Measurements from ENCODE around the gene MT1B. TPM values are rescaled to one million over a fixed set of nuclear protein-coding genes. Genes with fewer than 3 reads are reported as not detected.

The MT1B gene
- total and polyA plus RNA-seq, 8 donors = 0.45 to 0.66 TPM; not detected in 6

DNA sequence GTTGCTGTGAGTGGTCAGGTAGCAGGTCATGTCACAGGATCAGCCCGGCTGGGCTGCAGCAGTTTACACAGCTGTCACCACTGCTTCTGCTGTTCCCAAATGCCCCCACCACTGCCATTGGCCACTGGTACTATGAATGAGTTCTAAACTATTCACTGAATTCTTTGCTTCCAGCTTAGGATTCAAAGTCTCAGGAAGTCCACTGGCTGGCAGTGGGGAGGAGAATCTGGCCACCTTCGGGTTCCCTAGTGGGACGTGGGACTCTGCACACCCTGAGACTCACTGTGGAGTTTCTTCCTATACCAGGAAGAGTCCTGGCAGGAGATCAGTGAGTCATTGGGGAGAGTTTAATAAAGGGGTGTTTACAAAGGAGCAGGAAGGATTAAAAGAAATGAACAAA, 37.5 kb downstream of the MT1B start:
- no peaks in the 10 kb centered on the region for H3K4me1 ChIP-seq
- no peak overlapping the region for H3K4me3 ChIP-seq
- intact Hi-C loops (cut with DNase I) = no loop called here
- ATAC-seq = no peak
- H3K27me3 ChIP-seq = no peaks in the 10 kb centered on the region
- no peak for DNase-seq
- H3K9me3 ChIP-seq = peaks cover 0 to 8% of the 10 kb centered on the region in 2 donors
- no peaks in the 10 kb centered on the region for H3K36me3 ChIP-seq
- no peak overlapping the region for H3K27ac ChIP-seq
- TF ChIP-seq, protein P1, sequence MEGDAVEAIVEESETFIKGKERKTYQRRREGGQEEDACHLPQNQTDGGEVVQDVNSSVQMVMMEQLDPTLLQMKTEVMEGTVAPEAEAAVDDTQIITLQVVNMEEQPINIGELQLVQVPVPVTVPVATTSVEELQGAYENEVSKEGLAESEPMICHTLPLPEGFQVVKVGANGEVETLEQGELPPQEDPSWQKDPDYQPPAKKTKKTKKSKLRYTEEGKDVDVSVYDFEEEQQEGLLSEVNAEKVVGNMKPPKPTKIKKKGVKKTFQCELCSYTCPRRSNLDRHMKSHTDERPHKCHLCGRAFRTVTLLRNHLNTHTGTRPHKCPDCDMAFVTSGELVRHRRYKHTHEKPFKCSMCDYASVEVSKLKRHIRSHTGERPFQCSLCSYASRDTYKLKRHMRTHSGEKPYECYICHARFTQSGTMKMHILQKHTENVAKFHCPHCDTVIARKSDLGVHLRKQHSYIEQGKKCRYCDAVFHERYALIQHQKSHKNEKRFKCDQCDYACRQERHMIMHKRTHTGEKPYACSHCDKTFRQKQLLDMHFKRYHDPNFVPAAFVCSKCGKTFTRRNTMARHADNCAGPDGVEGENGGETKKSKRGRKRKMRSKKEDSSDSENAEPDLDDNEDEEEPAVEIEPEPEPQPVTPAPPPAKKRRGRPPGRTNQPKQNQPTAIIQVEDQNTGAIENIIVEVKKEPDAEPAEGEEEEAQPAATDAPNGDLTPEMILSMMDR (IDR thresholded peaks at IDR 0.05) = no peak

DNA sequence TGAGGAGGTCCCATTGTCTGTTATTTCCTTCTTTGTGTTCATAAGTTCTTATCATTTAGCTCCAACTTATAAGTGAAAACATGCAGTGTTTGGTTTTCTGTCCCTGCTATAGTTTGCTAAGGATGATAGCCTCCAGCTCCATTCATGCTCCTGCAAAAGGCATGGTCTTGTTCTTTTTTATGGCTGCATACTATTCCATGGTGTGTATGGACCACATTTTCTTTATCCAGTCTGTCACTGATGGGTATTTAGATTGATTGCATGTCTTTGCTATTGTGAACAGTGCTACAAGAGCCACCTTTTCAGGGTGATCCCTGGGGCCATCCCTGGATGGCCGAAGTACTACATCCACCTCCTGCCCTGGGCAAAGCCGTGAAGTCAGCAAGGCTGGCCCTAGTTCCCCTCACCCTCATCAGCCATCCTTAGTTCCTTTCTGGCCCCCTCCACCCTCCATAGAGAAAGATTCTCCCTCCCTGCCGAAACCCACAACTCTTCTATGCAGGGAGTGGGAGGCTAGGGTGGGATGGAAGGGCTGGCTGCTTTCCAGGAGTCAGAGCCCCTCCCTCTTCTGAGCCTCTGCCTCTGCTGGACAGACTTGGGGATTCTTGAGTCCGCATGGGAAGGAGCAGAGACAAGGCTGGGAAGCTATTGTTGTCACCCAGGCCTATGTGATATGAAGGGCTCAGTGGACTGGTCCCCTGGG, 38.9 kb downstream of the MT1B start:
- Histone ChIP-seq H3K4me1 (no peaks in the 10 kb centered on the region), H3K27ac (no peak overlapping the region), H3K27me3 (no peaks in the 10 kb centered on the region), H3K4me3 (no peak overlapping the region), H3K36me3 (no peaks in the 10 kb centered on the region), H3K9me3 (peaks cover 0 to 8% of the 10 kb centered on the region in 2 donors)
- ATAC-seq (no peak), DNase-seq (no peak)
- intact Hi-C loops (cut with DNase I) = loop anchor here in 1 of 2 donors (10.0 kb wide), 1 partner anchor 116 kb away; no protein-coding TSS in a partner anchor
- TF ChIP-seq, protein P1 (IDR thresholded peaks at IDR 0.05) = no peak

DNA sequence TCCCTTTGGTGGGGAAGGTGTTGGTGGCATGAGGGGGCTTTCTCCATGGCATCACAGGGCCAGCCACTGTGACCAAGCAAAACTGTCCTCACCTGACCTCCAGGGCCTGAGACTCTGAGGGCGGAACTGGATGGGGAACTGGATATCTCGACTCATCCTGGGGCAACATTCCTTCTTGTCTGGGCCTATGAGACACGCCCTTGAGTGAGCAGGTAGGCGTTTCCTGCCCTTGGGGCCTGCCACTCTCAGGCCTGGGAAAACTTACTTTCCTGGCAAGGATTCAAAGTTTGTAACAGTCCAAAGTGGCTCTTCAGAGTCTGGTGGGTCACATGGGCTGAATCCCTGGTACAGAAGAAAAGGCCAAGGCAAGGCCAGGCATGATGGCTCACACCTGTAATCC, 40.2 kb downstream of the MT1B start:
- peak in 3 of 4 donors; percentile 39 to 80 (median 70) for DNase-seq
- intact Hi-C loops (cut with DNase I) = loop anchor here in 1 of 2 donors (10.0 kb wide), 1 partner anchor 117 kb away; no protein-coding TSS in a partner anchor

DNA sequence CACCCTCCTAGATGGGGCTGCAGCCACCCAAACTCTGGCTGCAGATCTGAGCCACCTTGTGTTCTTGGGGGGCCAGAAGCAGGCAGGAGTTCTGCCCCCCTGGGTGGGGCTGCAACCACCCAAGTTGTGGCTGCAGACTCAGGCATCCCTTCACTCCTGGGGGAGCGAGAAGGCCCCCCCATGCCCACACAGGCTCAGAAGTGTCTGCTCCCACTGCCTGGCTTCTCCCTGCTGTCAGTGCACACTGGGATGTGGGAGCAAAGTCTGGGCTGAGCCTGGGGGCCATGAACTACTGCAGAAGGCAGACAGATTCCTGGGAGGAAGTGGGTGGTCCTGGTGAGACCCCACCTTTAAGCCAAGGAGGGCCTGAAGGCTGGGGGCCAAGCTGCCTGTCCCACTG, 43.6 kb downstream of the MT1B start:
- intact Hi-C loops (cut with DNase I) = loop anchor here in 1 of 2 donors (10.0 kb wide), 1 partner anchor 120 kb away; no protein-coding TSS in a partner anchor
- no peak for DNase-seq
- no peak for ATAC-seq
- no peak overlapping the region for H3K27ac ChIP-seq
- H3K4me1 ChIP-seq = no peaks in the 10 kb centered on the region
- H3K36me3 ChIP-seq = no peaks in the 10 kb centered on the region
- H3K27me3 ChIP-seq = no peaks in the 10 kb centered on the region
- TF ChIP-seq, protein P1 (IDR thresholded peaks at IDR 0.05) = no peak
- H3K4me3 ChIP-seq = no peak overlapping the region
- H3K9me3 ChIP-seq = no peaks in the 10 kb centered on the region

More for the DNA sequence above, 40.2 kb downstream of the MT1B start:
- Histone ChIP-seq H3K4me1 (no peaks in the 10 kb centered on the region), H3K4me3 (no peak overlapping the region), H3K27me3 (no peaks in the 10 kb centered on the region), H3K36me3 (no peaks in the 10 kb centered on the region), H3K27ac (no peak overlapping the region), H3K9me3 (peaks cover 0 to 3% of the 10 kb centered on the region in 2 donors)
- ATAC-seq = peak; percentile 97
- TF ChIP-seq, protein P1 (IDR thresholded peaks at IDR 0.05) = no peak

DNA sequence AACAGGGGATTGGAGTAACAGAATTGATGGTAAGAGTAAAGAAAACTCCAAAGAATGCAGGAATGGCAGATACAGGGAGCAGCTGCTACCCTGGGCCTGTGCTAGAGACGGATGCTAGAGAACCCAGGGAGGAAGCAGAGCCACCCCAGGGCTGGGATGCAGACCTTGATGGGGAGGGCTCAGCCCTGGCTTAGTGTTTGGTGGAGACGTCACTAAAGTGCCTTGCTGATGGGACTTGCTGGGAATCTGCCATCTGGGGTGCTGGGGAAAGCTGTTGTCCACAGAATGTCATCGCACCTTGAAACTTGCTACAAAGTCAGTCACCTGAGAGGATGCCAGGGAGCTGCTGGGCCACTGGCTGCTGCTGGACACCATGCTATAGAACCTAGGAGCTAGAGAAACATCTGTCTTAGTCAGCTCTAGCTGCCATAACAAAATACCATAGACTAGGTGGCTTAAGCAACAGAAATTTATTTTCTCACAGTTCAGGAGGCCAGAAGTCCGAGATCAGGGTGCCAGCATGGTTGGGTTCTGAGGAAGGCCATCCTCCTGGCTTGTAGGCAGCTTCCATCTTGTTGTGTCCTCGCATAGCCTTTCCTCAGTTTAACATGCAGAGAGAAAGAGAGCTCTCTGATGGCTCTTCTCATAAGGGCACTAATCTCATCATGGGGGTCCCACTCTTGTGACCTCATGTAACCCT, 45.9 kb downstream of the MT1B start:
- intact Hi-C loops (cut with DNase I) = loop anchor here in 1 of 2 donors (10.0 kb wide), 1 partner anchor 123 kb away; no protein-coding TSS in a partner anchor
- no peak overlapping the region for H3K4me3 ChIP-seq
- TF ChIP-seq, protein P1 (IDR thresholded peaks at IDR 0.05) = no peak

More for the DNA sequence above, 45.9 kb downstream of the MT1B start:
- no peaks in the 10 kb centered on the region for H3K36me3 ChIP-seq
- H3K27me3 ChIP-seq = no peaks in the 10 kb centered on the region
- no peak overlapping the region for H3K27ac ChIP-seq
- no peak for ATAC-seq
- DNase-seq = no peak
- no peaks in the 10 kb centered on the region for H3K9me3 ChIP-seq
- H3K4me1 ChIP-seq = peaks cover 0 to 4% of the 10 kb centered on the region in 2 donors
